Colonic mucosa (tissue), 4 donors: ENCODE measurements around the gene NFX1. TPM values are rescaled to one million over a fixed set of nuclear protein-coding genes. Genes with fewer than 3 reads are reported as not detected.
A peak's percentile ranks its signal among the peaks of the same experiment; 100 is the strongest.

Source experiments
- DNase-seq: peaks from one replicate; pipeline ENCODE4 v3.0.0-alpha.2; 2020
- H3K27ac ChIP-seq: fragments of 200-600 bp; one replicate; pipeline ENCODE4 v1.8.0; 2021
- H3K27me3 ChIP-seq: fragments of 200-600 bp; one replicate; pipeline ENCODE4 v1.8.0; 2021
- H3K36me3 ChIP-seq: fragments of 200-600 bp; one replicate; pipeline ENCODE4 v1.8.0; 2021
- H3K4me1 ChIP-seq: fragments of 200-600 bp; one replicate; pipeline ENCODE4 v1.8.0; 2021; ENCODE audit warnings: mild to moderate bottlenecking
- H3K4me3 ChIP-seq: fragments of 200-600 bp; one replicate; pipeline ENCODE4 v1.8.0; 2021
- H3K9ac ChIP-seq, 2 donors: one replicate each; pipeline ENCODE4 v1.7.0; 2013; ENCODE audit warnings: control low read depth in 2 of 2, low read depth in 2 of 2, low read length in 2 of 2
- H3K9me3 ChIP-seq: fragments of 200-600 bp; one replicate; pipeline ENCODE4 v1.8.0; 2021
- CTCF ChIP-seq: fragments of 200-600 bp; IDR thresholded peaks from one replicate; pipeline ENCODE4 v1.8.0; 2022; ENCODE audit warnings: antibody characterized with exemption, mild to moderate bottlenecking
- intact Hi-C: fragments of 100-400 bp; cut with DNase I; formaldehyde crosslinking; loops from one replicate; pipeline ENCODE4 v1.14.1; 2022
- total RNA-seq, 2 donors: library from RNA; stranded (reverse); fragmentation: NEBNext Ultra II Directional in 1 of 2; extraction: Animal tissue kit (Norgen Biotek cat#: 25700) in 1 of 2; gene quantifications; one replicate each; pipeline ENCODE4 v1.2.1, GENCODE V29; 2021
- donor health status: healthy.
- donor health status: DM: no; HTN: no; CAD: no.
- donor health status: DM: no; HTN: no; CAD: no.

The NFX1 gene
- total RNA-seq = 10 to 100 TPM; 27.6 to 31.3 TPM

- peak; percentile 98 for DNase-seq
- H3K9me3 ChIP-seq = no peaks in the 10 kb centered on the region
- intact Hi-C loops = no loop called here
- no peaks in the 10 kb centered on the region for H3K36me3 ChIP-seq
- no peak for TF ChIP-seq CTCF
- peak within 1 kb of the TSS; percentile 97 for H3K27ac ChIP-seq
- H3K4me3 ChIP-seq = peak within 1 kb of the TSS; percentile 78
- H3K9ac ChIP-seq = peak within 1 kb of the TSS; percentile 96 to 100
- no peaks in the 10 kb centered on the region for H3K27me3 ChIP-seq
- H3K4me1 ChIP-seq = peaks cover 7% of the 10 kb centered on the region
Observed at GRCh38 chr9:33290247-33291030, at the start of gene NFX1. Gene NFX1, plus strand, starts transcription at chr9:33290516. Its CDS starts 57 bp downstream, at chr9:33290573.

DNA sequence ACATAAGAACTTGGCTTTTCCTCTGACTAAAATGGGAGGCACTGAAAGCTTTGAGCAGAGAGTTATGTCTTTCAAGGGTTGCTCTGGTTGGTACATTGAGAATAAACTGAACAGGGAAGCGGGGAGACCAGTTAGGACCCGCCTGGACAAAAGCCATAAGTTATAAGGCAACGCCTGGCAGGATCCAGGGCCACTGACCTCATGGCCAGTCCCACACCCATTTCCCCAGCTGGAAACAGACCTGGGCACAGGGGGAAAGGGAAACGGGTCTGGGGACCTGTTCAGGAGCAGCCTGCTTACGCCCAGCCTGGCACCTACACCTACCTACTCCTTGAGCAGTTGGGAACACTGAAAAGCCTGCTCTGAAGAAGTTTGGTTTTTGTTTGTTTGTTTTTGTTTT lies 49.0 kb upstream of the NFX1 start:
- intact Hi-C loops = no loop called here
- H3K27ac ChIP-seq = peak overlapping the region; percentile 40
- no peak overlapping the region for H3K4me3 ChIP-seq
- DNase-seq = no peak
- H3K9ac ChIP-seq = no peak overlapping the region
- no peaks in the 10 kb centered on the region for H3K27me3 ChIP-seq
- H3K4me1 ChIP-seq = no peaks in the 10 kb centered on the region
- no peaks in the 10 kb centered on the region for H3K36me3 ChIP-seq
- no peak for TF ChIP-seq CTCF
- H3K9me3 ChIP-seq = no peaks in the 10 kb centered on the region

DNA sequence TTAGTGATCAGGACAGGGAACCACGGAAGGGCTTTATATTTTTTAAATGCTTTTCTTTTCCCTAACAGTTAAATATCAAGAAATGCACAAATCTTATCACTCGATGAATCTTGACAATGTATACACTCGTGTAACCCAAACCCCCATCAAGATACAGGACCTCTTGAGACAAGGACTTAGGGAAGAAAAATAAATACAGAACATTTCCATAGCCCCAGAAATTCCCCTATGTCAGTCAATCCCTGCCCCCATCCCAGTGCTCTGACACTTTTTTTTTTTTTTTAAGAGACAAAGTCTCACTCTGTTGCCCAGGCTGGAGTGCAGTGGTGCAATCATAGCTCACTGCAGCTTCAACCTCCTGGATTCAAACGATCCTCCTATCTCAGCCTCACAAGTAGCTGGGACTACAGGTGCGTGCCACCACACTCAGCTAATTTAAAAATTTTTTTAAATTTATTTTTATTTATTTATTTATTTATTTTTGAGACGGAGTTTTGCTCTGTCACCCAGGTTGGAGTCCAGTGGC lies 47.6 kb upstream of the NFX1 start:
- no peak for DNase-seq
- H3K4me1 ChIP-seq = no peaks in the 10 kb centered on the region
- no peaks in the 10 kb centered on the region for H3K9me3 ChIP-seq
- no peak for TF ChIP-seq CTCF
- no peak overlapping the region for H3K4me3 ChIP-seq
- H3K9ac ChIP-seq = no peak overlapping the region
- intact Hi-C loops = no loop called here
- no peak overlapping the region for H3K27ac ChIP-seq
- H3K36me3 ChIP-seq = no peaks in the 10 kb centered on the region
- no peaks in the 10 kb centered on the region for H3K27me3 ChIP-seq

GRCh38 chr9:33244137-33244784 lies 46.1 kb upstream of the NFX1 start:
- Histone ChIP-seq H3K9ac (no peak overlapping the region), H3K9me3 (no peaks in the 10 kb centered on the region), H3K27ac (peak overlapping the region; percentile 40), H3K27me3 (no peaks in the 10 kb centered on the region), H3K4me3 (no peak overlapping the region), H3K4me1 (no peaks in the 10 kb centered on the region), H3K36me3 (no peaks in the 10 kb centered on the region)
- intact Hi-C loops = no loop called here
- TF ChIP-seq CTCF = no peak
- peak; percentile 24 for DNase-seq

DNA sequence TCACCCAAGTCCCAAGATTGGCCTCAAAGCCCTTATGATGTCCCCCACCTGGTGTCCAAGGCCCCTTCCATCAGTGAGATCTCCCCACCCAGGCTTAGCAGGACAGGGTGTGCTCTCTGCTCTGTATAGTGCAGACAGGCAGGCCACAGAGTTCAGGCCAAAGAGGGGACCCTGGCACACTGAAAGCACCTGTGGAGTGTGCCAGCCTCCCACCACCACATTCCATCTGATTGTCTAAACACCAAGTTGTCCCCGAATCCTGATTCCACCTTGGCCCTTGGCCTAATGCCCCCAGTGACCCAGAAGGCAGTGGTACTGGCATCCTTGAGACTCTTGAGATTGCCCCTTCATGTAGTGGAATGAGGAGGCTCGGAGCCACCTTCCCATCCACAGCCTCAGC lies 45.0 kb upstream of the NFX1 start:
- no peak overlapping the region for H3K27ac ChIP-seq
- no peak for DNase-seq
- H3K27me3 ChIP-seq = no peaks in the 10 kb centered on the region
- no peaks in the 10 kb centered on the region for H3K36me3 ChIP-seq
- H3K4me3 ChIP-seq = no peak overlapping the region
- no peak overlapping the region for H3K9ac ChIP-seq
- H3K9me3 ChIP-seq = no peaks in the 10 kb centered on the region
- intact Hi-C loops = no loop called here
- no peak for TF ChIP-seq CTCF
- no peaks in the 10 kb centered on the region for H3K4me1 ChIP-seq
